ENCODE measurements around the gene ADORA3.
A peak's percentile ranks its signal among the peaks of the same experiment; 100 is the strongest.

Gene ADORA3

DNA sequence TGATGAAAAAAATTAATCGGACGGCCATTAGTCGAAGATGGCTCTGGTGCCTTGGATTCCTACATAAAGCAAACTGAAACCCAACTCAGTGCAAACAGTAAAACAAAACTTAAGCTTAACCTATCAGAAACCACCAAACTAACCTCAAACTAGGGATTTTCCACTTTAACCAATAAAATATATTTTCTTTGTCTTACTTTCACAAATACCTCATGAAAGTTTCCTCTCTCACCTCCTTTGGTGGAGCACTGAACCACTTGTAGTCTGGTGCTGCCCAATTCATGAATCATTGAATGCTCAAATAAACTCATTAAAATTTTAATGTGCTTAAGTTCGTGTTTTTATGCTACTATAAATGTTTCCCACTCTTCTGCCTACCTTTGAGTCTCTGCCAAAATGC is 7.0 kb downstream of the ADORA3 start:
- DNase-seq: no peak
- TF ChIP-seq GATA1 (IDR thresholded peaks at IDR 0.05; ENCODE audit: low read depth, low read length) (no peak), POLR2A (IDR thresholded peaks at IDR 0.05; ENCODE audit: low read length) (no peak)

DNA sequence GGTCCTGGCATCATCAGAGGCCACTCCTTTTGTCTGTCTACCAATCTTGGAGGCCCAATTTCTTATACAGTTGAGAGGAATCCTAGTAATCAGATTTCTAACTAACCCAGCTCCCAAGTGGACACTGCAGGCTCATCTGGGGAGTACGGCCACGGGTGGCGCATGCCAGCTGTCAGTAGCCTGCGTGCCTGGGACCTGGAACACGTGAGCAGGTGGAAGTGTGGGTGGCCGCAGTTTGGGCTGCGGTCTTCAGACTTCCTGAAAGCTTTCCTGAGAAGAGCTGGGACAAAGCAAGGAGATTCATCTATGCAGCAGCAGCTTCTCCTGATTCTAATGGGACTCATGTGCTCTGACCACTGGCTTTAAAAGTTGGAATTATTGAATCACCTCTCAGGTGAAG is 12.4 kb downstream of the ADORA3 start:
- DNase-seq: no peak
- no peak for TF ChIP-seq GATA1 (IDR thresholded peaks at IDR 0.05; ENCODE audit: low read depth, low read length)
- no peak for TF ChIP-seq POLR2A (IDR thresholded peaks at IDR 0.05; ENCODE audit: low read length)

DNA sequence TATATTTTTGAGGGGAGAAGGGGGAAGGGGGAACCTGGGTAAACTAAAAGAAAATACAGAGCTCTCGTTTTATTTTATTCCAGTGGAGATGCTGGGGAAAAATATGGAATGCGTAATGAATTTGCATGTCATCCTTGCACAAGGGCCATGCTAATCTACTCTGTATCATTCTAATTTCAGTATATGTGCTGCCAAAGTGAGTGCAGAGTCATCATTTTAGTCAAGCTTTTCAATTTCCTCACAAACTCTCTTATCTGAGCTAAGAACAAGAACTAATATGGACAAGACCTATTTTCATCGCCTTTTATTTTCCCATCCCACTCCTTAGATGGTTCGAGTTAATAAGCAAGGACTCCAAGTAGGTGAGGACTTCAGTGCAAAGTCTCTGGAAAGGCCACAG is 13.2 kb downstream of the ADORA3 start:
- no peak for DNase-seq
- TF ChIP-seq GATA1 (IDR thresholded peaks at IDR 0.05; ENCODE audit: low read depth, low read length) (no peak), POLR2A (IDR thresholded peaks at IDR 0.05; ENCODE audit: low read length) (no peak)

DNA sequence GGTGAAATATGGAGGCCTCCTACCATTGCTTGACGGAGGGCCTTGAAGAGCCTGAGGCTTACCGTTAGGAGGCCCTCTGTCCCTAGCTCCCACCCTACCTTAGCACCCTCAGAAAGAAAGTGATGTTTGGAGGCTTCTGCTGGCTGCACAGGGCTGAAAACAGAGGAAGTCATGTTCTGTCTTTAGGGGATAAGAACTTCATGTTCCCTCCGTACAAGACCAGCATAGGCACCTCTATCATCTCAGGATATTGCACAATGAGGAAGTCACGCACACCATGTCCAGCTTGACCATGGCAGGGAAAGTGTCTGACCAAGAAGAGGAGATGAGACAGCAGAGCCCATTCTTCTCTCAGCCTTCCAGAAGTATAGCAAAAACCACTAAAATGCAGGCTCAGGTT is 13.8 kb downstream of the ADORA3 start:
- DNase-seq: no peak
- no peak for TF ChIP-seq POLR2A (IDR thresholded peaks at IDR 0.05; ENCODE audit: low read length)
- no peak for TF ChIP-seq GATA1 (IDR thresholded peaks at IDR 0.05; ENCODE audit: low read depth, low read length)

DNA sequence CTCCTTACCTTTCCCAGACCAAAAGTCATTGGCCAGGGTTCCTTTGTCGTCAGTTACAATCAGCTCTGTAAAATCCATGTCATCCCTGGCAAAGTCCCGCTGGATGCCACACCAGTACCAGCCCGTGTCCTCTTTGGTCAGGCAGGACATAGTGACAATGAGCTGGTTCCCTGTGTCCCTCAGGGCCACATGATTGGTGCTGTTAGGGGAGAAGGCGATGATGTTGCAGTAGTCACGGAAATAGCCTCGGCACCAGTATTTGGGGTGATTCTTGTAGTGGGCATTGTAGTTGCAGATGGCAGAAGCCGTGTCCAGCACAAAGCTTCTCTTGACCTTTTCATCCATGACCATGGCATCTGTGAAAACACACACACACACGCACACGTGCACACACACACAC is 14.8 kb downstream of the ADORA3 start:
- no peak for DNase-seq
- TF ChIP-seq GATA1 (IDR thresholded peaks at IDR 0.05; ENCODE audit: low read depth, low read length): no peak
- TF ChIP-seq POLR2A (IDR thresholded peaks at IDR 0.05; ENCODE audit: low read length): no peak

DNA sequence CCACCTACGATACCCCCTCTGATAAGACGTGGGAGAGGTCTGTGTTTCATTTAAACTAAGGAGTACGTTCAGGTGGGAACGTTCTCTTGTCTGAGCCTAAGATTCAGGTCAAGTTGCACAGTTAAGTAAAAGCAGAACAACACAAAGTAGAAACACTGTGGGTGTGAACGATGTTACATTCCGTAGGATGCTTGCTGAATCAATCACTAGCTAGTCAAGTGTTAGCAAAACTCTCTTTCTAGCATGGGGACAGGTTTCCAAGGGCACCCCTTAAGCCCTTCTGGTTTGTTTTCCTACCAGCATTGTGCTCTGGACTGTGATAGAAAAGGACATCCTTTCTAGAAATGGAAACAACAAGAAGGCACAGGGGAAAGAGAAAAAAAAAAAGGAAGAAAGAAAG is 16.3 kb downstream of the ADORA3 start:
- TF ChIP-seq GATA1 (IDR thresholded peaks at IDR 0.05; ENCODE audit: low read depth, low read length) (no peak), POLR2A (IDR thresholded peaks at IDR 0.05; ENCODE audit: low read length) (no peak)
- no peak for DNase-seq

DNA sequence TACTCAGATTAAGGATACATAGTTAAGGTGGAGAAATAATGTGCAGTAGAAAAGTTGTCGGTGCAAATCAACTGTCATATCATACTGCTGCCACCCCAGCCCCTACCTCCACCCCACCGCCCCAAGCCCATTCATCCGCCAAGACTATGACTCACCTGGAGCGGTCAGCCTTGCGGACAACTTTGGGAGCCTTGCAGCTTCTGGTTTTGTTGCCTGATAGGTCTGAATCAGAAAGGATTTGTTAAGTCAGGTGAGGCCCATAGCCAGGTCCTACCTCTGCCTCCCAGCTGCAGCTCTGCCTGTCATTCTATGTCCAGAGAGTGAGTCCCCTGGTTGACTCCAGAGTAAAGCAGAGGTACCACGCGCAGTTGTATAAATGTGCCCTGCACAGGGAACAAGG is 17.0 kb downstream of the ADORA3 start:
- TF ChIP-seq POLR2A (IDR thresholded peaks at IDR 0.05; ENCODE audit: low read length) (no peak), GATA1 (IDR thresholded peaks at IDR 0.05; ENCODE audit: low read depth, low read length) (no peak)
- DNase-seq: no peak

DNA sequence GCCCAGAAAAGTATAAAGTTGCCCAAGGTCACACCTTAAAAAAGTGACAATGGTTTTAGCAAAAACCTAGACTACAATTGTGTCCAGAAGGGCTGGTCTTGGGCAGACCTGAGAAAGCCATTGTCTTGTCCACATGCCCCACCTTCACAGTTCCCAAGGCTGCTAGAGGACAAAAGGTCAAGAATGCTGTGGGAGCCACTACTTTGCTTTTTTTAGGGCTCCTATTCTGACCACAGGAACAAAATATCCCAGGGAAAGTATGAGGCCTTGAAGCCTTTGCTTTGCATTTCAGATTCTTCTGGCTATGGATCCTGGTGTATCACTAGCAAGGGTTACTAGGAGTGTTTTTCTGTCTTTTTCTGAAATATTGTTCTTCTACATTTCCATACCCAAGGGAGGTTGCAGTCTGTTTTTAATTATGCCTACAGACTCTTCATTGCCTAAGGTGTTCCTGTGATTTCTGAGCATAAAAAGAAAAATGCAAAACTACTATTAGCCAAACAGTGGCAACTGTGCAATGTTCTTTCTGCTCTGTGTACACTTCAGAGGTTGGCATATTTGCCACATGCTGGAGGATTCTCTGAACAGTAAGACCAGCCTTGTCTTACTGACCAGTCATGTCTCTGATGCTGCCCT is 18.9 kb downstream of the ADORA3 start:
- no peak for TF ChIP-seq POLR2A (IDR thresholded peaks at IDR 0.05; ENCODE audit: low read length)
- TF ChIP-seq GATA1 (IDR thresholded peaks at IDR 0.05; ENCODE audit: low read depth, low read length): no peak

DNA sequence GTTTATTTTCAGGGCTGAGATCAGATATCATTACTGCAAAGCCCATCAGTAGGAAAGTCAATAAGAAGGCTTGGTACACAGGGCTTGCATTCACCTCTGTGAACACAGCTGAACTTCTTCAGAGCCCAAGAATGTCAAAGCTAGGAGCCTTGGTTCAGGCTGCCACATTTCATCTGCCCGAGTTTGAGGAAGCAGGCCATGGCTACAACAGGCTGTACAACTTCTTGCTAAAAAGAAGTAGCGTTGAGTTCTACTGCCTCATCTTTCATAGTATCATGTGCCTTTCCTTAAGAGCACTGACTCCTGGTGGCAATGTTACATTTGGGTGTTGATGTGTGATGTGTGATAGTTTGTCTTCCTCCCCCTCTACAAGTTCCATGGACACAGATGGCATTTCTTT is 19.6 kb downstream of the ADORA3 start:
- DNase-seq: no peak
- TF ChIP-seq GATA1 (IDR thresholded peaks at IDR 0.05; ENCODE audit: low read depth, low read length) (no peak), POLR2A (IDR thresholded peaks at IDR 0.05; ENCODE audit: low read length) (no peak)

More for the DNA sequence above, 18.9 kb downstream of the ADORA3 start:
- no peak for DNase-seq

DNA sequence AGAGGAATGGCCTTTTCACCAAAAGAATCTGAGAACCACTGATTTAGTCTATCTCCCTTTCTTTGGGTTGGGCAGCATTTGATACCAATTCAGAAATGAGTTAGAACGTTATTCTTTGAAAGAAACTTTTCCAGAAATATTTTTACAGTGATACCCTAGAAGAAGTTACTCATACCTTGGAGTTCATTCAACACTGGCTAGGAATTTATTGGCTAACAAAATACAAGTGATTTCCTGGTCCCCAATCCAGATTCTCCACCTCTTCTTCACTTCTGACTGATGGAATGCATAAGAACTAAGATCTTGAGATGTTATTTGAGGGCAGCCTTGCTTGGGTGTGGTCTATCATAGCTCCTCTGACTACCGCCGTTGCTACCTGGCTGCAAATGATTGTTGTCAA is 20.3 kb downstream of the ADORA3 start:
- no peak for DNase-seq
- TF ChIP-seq POLR2A (IDR thresholded peaks at IDR 0.05; ENCODE audit: low read length) (no peak), GATA1 (IDR thresholded peaks at IDR 0.05; ENCODE audit: low read depth, low read length) (no peak)

DNA sequence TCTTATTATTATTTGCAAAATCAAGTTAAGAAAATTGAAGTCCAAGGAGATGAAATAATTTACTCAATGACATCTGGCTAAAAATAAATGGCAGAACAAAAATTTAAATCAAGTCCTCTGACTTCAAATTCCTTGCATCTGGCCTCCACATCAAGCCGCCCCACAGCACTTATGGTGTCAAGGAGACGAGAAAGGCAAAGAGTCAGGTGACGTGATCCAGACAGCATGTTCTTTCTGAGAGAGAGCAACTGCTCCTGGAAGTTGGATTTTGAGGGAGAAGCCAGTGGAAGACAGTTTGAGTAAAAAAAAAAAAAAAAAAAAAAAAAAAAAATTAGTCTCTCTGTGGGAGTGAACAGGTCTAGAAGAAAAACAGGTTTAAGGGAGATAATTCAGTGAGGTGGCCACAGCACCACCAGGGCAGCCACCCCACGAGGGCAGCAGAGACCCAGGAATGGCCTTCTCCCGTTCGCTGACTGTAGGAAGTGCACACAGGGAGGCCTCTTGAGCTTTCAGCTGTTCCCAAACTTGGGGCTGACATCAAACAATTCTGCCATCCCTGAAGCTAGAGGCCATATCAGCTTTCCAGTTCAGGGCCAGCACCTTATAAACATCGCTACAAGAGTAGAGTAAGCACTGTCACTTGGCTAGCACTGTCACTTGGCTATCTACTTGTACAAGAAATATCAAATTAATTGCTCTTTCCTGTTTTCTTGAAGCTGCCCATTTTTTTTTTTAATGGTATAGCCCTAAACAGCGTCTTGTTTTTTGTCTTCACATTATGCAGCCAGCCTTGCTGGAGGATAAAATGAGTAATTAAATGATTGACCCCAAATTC is 21.8 kb downstream of the ADORA3 start:
- TF ChIP-seq GATA1 (IDR thresholded peaks at IDR 0.05; ENCODE audit: low read depth, low read length): no peak
- no peak for TF ChIP-seq POLR2A (IDR thresholded peaks at IDR 0.05; ENCODE audit: low read length)
- peak; percentile 60 to 64 for DNase-seq

DNA sequence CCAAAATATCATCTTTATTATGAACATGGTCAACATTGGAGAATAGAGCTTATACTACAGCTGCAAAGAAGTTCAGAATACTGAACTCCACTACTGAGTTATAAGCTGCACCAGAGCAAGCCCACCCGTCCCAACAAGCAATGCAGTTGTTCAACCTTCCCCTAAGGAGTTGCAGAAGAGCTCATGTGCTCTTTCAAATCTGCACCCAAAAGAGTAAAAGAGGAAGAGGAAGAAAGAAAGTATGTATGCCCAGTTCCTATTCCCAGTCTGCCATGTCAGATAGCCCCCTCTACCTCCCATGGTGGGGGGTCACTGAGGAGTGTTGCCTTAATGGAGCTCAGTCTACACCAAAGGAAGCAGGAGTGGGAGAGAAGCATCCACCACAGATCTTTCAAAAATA is 22.8 kb downstream of the ADORA3 start:
- no peak for TF ChIP-seq POLR2A (IDR thresholded peaks at IDR 0.05; ENCODE audit: low read length)
- no peak for TF ChIP-seq GATA1 (IDR thresholded peaks at IDR 0.05; ENCODE audit: low read depth, low read length)
- DNase-seq: no peak

DNA sequence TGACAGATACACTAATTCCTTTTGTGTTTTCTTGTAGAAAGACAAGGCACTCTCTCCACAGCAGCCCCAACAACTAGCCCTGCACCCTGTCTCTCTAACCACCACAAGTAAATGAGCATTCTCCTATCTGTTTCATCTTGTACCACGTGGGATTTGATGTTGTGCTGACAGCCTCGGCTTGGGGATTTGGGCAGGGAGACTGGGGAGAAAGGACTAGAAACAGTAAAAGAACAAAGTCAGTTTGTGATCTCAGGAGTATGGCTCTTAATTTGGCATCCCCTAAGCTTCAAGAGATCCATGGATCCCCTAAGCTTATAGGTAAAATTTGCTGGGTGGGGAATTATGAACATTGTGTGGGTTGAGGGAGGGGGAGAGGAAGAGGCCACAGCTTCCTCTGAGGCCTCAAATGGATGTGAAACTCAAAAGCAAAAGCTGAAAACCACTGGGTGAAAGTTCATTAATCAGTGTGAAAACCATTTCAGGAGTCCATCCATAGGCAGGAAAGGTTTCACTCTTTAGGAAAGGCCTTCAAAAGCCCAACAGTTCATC is 26.6 kb downstream of the ADORA3 start:
- DNase-seq: peak in 1 of 2 experiments; percentile 14
- TF ChIP-seq POLR2A (IDR thresholded peaks at IDR 0.05; ENCODE audit: low read length): no peak
- no peak for TF ChIP-seq GATA1 (IDR thresholded peaks at IDR 0.05; ENCODE audit: low read depth, low read length)

DNA sequence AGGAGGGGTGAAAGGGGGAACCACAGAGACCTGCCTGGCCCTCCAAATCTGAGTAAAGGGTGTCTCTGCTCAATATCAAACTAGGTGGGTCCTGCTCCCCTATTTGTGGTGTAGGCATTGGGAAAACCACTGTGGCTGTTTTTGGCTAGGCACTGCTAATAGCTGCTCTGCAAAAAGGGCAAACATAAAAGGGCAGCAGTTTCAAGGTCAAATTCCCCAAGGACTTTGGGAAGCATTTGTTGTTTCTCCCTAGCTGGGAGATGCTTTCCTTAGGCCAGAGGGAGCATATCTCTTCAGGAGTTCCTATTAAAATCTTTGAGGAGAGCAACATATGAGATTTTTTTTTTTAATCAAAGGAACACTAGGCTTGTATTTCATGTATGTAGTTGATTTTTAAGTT is 27.2 kb downstream of the ADORA3 start:
- no peak for TF ChIP-seq POLR2A (IDR thresholded peaks at IDR 0.05; ENCODE audit: low read length)
- TF ChIP-seq GATA1 (IDR thresholded peaks at IDR 0.05; ENCODE audit: low read depth, low read length): no peak
- no peak for DNase-seq

DNA sequence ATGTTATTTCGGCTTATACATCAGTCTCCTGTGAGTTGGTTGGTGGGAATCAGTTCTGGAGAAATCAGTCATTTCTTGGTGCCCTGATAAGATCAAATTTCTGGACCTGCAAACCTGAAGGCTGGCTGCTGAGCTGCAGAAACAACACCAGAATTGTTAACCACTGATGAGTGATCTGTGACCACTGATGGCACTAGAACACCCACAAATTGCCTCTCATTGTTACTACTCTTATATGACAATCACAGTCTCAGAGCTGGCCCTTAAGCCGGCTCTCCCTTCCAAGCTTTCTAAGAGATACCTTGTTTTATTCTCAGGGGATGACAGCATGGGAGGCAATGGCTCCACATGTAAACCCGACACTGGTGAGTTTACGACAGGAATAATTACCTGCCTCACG is 27.7 kb downstream of the ADORA3 start:
- DNase-seq: no peak
- TF ChIP-seq GATA1 (IDR thresholded peaks at IDR 0.05; ENCODE audit: low read depth, low read length): no peak
- TF ChIP-seq POLR2A (IDR thresholded peaks at IDR 0.05; ENCODE audit: low read length): no peak
